Fibroblast of villous mesenchyme (primary cell): ENCODE measurements around the gene ITM2C. TPM values are rescaled to one million over a fixed set of nuclear protein-coding genes. Genes with fewer than 3 reads are reported as not detected.

ENCODE experiments used
- DNase-seq: peaks from one replicate; pipeline ENCODE4 v3.0.0-alpha.2; 2010; ENCODE audit warnings: low read depth
- H3K4me3 ChIP-seq: 2 replicates; pipeline ENCODE4 v1.5.1; 2011; ENCODE audit warnings: low read depth, mild to moderate bottlenecking, low read length
- CTCF ChIP-seq: IDR thresholded peaks from 2 replicates; pipeline ENCODE4 v1.5.1; 2012; ENCODE audit warnings: low read depth, mild to moderate bottlenecking, low read length; ENCODE audit not compliant: insufficient read depth
- total RNA-seq: library from RNA; depleted of rRNA; stranded (reverse); fragments of >200 nt; gene quantifications from 2 replicates; pipeline ENCODE4 v1.2.3, GENCODE V29; 2012

The ITM2C gene
- total RNA-seq, 1 donor = 37.1 TPM

GRCh38 chr2:230872968-230873660 lies 8.4 kb downstream of the ITM2C start:
- no peak overlapping the region for H3K4me3 ChIP-seq
- DNase-seq = no peak
- no peak for TF ChIP-seq CTCF

GRCh38 chr2:230873661-230874401 lies 9.1 kb downstream of the ITM2C start:
- no peak for TF ChIP-seq CTCF
- no peak for DNase-seq

GRCh38 chr2:230874456-230874855 lies 9.7 kb downstream of the ITM2C start:
- TF ChIP-seq CTCF = no peak
- DNase-seq = no peak
- H3K4me3 ChIP-seq = no peak overlapping the region

More at GRCh38 chr2:230873661-230874401, 9.1 kb downstream of the ITM2C start:
- no peak overlapping the region for H3K4me3 ChIP-seq

GRCh38 chr2:230874876-230875275 lies 10.1 kb downstream of the ITM2C start:
- TF ChIP-seq CTCF = no peak
- no peak for DNase-seq
- no peak overlapping the region for H3K4me3 ChIP-seq

- TF ChIP-seq CTCF = no peak
- no peak overlapping the region for H3K4me3 ChIP-seq
- no peak for DNase-seq
Observed at GRCh38 chr2:230875347-230876315, 10.9 kb downstream of the ITM2C start.

GRCh38 chr2:230877116-230877758 lies 12.5 kb downstream of the ITM2C start:
- TF ChIP-seq CTCF = no peak
- no peak for DNase-seq

More at GRCh38 chr2:230877116-230877758, 12.5 kb downstream of the ITM2C start:
- H3K4me3 ChIP-seq = no peak overlapping the region
